Stimulated activated CD4-positive, alpha-beta T cell treated with anti-CD3 and anti-CD28 coated beads, Interleukin-15, amount 100 ng/mL, for 48 hours (primary cell): Measurements from ENCODE around the gene SEC63.
"Not testable (repeated sequence)": the region's sequence is repeated elsewhere in the genome, so short reads cannot be mapped to it uniquely, and the experiment has no call there.

ENCODE experiments used
- DNase-seq, 2 donors: peaks; one replicate each; pipeline ENCODE4 v3.0.0-alpha.2; 2020; ENCODE audit warnings: low read depth in 2 of 2

The SEC63 gene

DNA sequence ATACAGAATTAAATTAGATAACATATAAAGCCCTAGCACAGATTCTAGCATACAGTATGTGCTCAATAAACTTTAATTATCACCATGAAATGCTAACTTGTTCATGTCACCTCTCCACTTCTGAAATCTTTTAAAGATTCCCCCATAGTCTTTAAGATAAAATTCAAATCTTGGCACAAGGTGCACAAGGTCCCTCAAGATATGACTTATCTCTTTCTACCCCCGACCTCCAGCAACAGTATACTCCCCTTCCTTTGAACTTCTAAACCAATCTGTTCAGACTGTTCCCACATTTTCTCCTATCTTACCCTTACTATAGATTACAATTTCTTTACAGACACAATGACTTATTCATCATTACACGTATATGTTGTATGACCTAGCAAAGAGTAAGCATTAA is 29.0 kb downstream of the SEC63 start:
- DNase-seq: no peak

DNA sequence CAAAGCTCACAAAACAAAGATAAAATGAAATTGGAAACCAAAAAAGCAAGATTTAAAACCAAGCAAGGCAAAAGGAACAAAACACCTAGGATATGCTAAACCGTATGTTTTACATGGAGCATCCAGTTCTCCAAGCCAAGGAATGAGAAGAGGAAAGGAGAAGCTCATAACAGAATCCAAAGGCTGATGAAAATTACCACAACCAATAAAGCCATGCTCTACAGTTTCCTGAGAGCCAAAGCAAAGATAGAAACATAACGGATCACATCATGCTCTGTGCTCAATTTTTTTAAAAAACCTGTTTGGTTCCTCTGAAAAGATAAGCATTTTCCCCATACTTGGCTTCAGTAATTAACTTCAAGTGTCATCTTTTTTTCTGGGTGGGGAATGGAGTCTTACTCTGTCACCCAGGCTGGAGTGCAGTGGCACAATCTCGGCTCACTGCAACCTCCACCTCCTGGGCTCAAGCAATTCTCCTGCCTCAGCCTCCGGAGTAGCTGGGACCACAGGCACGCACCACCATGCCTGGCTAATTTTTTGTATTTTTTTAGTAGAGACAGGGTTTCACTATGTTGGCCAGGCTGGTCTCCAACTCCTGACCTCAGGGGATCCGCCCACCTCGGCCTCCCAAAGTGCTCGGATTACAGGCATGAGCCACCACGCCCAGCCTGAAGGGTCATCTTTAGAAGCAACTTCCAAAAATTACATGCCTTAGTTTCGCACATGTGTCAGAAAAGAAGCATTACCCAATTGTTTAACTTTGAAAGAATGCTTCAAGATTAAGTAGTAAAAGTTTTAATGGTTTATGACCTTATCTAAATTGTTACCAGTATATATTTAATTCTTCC is 31.1 kb downstream of the SEC63 start:
- DNase-seq: not testable (repeated sequence)

DNA sequence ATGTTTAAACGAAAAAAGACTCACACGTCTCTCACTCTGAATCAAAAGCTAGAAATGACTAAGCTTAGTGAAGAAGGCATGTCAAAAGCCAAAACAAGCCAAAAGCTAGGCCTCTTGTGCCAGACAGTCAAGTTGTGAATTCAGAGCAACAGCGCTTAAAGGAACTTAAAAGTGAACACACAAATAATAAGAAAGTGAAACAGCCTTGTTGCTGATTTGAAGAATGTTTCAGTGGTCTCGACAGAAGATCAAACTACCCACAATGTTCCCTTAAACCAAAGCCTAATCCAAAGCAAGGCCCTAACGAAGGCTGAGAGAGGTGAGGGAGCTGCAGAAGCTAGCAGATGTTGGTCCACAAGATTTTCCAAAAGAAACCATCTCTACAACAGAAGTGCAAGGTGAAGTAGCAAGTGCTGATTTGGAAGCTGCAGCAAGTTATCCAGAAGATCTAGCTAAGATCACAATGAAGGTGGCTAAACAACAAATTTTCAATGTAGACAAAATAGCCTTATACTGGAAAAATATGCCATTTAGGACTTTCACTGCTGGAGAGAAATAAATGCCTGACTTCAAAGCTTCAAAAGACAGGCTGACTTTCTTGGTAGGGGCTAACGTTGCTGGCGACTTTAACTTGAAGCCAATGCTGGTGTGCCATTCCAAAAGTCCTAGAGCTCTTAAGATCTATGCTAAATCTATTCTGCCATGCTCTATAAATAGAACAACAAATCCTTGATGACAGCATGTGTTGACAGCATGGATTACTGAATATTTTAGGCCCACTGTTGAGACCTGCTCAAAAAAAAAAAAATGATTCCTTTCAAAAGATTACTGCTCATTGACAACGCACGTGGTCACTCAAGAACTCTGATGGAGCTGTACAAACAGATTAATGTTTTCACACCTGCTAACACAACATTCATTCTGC is 40.3 kb downstream of the SEC63 start:
- DNase-seq: no peak

DNA sequence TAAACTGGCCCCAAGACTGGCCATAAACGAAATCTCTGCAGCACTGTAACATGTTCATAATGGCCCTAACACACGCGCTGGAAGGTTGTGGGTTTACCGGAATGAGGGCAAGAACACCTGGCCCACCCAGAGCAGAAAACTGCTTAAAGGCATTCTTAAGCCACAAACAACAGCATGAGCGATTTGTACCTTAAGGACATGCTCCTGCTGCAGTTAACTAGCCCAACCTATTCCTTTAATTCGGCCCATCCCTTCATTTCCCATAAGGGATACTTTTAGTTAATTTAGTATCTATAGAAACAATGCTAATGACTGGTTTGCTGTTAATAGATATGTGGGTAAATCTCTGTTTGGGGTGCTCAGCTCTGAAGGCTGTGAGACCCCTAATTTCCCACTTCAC is 41.0 kb downstream of the SEC63 start:
- not testable (repeated sequence) for DNase-seq

DNA sequence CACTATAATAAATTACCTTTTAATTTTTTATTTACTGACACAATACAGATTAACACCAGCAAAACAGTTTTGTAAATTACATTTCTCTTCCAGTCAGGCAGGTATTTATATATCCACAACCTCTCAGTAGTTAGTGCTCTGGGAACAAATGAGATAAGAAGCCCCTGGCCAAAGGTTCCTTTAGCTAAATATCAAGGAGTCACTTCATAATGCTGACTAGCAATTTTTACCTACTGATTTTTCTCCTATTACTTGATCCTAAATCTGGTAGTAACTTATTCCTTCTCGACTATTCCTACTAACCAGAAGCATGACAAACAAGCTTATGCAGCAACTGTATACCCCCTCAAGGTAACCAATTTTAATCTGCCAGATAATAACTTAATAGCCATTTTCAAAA is 46.3 kb downstream of the SEC63 start:
- no peak for DNase-seq

DNA sequence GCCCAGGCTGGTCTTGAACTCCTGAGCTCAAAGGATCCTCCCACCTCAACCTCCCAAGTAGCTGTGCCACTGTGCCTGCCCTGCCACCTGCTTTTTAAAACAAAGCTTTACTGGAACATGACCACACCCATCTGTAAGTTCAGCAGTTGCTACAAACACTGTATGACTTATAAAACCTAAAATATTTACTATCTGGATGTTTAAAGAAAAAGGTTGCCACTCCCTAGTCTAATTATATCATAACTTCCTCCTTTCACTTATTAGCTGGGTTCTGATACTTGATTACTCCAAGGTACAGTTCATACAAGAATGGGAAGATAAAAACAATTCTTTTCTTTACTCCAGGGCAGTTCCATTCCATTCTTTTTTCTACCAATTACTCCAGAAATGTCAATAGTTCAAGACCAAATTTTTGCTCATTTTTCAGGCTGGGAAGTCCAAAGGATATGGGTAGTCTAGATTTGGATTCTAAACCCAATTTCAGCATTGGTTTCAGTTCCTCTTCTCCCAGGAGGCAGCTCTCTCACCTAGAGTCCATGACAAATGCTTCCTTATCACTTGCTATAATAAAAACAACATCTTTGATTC is 63.1 kb downstream of the SEC63 start:
- no peak for DNase-seq

DNA sequence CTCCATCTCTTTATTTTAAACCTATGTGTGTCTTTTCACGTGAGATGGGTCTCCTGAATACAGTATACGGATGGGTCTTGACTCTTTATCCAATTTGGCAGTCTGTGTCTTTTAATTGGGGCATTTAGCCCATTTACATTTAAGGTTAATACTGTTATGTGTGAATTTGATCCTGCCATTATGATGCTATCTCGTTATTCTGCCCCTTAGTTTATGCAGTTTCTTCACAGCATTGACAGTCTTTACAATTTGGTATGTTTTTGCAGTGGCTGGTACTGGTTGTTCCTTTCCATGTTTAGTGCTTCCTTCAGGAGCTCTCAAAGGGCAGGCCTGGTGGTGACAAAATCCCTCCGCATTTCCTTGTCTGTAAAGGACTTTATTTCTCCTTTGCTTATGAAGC is 67.6 kb downstream of the SEC63 start:
- not testable (repeated sequence) for DNase-seq

DNA sequence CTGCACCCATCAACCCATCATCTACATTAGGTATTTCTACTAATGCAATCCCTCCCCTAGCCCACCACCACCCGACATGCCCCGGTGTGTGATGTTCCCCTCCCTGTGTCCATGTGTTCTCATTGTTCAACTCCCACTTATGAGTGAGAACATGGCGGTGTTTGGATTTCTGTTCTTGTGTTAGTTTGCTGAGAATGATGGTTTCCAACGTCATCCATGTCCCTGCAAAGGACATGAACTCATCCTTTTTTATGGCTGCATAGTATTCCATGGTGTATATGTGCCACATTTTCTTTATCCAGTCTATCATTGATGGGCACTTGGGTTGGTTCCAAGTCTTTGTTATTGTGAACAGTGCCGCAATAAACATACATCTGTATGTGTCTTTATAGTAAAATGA is 72.1 kb downstream of the SEC63 start:
- DNase-seq: not testable (repeated sequence)

DNA sequence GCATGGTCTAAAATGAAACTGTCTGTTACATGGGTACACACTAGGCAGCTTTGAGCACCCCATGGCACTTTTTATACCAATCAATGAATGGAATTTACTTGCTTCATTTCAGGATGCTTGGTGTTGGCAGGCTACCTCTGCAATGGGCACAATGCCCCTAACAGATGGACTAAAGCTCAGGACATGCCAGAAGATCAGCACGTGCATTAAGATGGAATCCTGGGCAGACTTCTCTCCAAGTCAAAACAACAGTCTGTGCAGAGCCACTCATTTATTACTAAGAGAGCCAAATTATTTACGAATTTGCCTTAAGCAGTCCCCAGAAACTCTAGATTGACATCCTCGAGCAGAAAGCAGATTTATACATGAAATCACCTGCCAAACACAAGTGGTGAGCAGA is 78.1 kb downstream of the SEC63 start:
- no peak for DNase-seq

DNA sequence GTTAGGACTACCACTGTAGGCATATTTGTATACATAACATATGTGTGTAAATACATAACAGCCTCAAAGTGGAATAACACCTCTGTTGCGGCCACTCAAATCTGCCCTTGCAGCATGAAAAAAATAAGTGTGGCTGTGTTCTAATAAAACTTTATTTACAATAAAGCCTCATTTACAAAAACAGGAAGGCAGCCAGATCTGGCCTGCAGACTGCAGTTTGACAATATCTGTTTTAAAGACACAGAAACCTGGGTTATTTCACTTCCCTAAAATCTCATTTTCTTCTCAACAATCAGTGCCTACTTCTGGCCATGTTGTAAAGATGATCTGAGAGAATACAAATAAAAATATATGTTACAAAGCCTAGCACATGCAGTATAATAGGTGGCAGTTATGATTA is 80.0 kb downstream of the SEC63 start:
- DNase-seq: no peak

DNA sequence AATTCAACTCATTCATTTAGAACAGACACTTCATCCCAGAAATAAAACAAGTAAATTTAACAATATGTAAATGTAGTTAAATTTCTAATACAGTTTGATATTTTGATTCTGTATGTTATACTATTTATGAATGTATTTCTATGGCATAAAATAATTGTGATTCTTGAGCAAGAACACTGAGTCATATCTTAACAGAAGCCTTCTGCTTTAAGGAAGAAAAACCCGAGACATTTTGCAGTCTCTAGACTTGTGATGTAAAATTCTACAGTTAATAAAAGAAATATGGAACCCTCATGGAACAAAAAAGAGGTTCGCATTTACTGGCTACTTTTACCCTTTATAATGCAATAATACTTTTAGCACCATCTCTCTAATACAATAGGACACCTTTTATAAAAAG is 86.0 kb downstream of the SEC63 start:
- no peak for DNase-seq

DNA sequence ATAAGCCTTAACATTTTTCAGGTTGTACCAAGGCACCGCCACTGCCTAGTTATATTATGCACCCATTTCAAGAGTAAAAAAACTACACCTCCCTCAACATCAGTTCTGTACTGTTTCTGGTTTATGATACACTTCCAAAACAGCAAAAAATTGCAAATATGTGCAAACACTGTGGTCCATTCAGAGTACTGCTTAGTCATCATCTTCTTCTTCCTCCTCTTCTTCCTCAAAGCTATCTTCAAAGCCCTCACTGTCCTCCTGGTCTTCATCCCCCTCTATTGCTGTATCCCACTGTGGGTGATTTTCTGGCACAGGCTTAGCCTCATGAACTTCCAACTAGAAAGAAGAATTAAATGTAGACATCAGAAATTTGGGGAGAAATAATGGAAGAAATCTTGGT is 86.5 kb downstream of the SEC63 start:
- DNase-seq: not testable (repeated sequence)

DNA sequence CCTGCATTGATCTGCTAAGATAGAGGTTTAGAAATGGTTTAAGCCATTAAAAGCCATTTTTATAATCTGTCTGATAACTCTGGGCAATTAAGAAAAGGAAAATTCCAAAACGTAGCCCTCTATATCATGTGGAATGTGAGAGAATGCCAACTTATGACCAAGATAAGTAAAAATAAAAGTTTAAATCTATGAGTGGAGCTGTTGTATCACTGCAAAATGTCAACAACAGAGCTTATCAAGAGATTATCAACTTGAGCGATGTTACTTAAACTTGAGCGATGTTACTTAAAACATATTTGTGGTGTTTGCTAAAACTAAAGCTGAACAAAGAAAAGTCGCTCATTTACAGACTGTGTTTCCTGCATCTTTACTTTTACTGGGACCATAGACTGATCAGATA is 87.0 kb downstream of the SEC63 start:
- no peak for DNase-seq

DNA sequence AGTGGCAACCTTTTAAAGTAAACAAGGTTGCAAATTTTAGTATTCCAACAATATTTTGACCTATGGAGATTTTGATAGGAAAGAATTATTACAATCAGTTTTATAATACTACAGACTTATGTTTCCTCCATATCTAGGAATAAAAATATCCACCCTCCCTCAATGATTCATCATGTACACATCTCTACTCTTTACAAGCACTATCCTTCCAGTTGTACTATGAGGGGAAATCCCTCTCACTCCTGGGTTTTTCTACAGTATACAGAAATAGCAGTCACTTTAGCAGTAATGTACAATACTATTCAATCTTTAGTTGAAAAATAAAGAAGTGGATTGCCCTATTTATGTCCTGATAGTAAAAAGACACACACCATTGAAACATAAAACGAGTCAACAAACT is 87.6 kb downstream of the SEC63 start:
- DNase-seq: no peak

DNA sequence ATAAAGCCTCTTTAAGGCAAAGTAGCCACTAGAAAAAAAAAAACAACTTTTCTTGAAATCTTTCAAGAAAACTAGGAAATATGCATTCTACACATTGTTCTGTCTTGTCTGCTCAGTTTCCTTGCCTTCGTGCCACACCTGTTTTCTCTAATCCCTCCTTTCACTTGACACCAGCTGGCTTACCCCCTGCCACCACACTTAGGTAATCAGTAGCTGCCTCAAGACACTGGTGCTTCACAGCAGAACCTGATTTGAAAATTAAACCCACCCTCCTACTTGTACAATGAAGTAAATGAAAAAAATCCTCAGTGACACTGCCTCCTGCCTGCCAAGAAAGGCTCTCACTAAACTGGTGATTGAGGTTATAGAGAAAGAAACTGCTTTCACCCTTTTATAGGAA is 88.1 kb downstream of the SEC63 start:
- no peak for DNase-seq

DNA sequence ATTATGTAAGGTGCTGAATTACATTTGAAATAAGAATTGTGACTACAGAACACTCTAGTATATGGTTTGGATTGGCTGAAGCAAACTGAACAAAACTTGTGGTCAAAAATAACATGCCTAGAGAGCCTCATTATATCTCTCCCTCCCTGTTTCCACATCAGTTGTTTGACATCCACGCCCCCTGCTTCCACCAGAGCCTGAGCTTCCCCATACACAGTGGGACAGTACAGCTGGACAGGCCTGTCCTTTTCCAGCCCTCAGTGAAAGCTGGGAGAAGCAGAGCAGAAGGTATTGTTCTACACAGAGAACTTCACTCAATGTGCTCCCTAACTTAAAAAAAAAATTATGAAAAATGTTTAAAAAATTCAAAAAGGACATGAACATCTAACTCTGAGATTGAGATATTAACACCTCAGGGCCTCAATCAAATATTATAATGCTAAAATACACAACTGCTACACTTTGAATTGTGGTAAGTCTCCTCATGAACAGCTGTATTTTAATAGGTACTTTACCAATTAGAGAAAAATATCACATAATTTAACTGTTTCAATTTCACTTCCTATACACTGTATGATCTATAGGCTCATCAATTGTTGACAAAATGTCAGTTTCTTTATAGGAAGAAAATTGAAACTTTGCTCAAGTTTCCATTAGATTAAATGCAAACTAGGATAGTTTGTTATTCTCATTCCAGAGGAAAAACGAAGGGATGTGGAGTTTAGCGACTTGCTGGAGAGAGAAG is 89.0 kb downstream of the SEC63 start:
- DNase-seq: no peak

DNA sequence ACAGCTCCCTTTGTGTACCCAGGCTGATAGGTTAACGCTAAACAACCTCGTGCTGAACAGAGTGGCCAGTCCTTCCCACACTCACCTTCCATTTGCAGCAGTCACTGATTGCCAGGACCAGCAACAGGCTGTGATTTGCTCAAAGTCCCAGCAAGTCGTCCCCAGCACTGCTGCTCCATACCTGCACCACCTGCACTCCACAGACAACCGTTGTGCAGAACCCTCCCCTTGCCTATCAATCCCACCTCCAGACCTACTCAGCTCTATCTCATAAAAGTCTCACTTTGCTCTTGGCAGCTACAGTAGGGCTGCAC is 90.7 kb downstream of the SEC63 start:
- no peak for DNase-seq

DNA sequence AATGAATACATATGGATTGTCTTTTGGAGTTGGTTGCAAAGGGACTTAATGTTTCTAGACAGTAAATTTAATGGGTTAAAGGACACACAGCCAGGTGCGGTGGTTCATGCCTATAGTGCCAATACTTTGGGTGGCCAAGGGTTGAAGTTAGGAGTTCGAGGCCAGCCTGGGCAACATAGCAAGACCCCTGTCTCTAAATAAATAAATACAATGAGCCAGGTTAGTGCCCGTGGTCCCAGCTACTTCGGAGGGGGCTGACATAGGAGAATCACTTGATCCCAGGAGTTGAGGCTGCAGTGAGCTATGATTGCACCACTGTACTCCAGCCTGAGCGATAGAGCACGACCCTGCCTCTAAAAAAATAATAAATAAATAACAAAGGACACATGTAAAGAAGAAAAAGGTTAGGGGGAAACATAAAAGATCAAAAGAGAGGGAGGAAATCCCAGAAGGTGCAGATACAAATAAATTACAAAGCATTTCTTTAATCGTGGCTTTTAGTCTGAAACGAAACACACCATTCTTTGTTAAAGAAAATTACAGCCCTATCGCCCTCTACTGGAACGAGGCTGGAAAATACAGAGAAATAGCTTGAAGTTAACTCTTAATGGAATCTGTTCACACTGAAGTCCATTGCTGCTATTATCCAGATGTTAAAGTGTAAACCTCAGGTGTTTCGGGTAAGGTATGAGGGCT is 91.3 kb downstream of the SEC63 start:
- no peak for DNase-seq

DNA sequence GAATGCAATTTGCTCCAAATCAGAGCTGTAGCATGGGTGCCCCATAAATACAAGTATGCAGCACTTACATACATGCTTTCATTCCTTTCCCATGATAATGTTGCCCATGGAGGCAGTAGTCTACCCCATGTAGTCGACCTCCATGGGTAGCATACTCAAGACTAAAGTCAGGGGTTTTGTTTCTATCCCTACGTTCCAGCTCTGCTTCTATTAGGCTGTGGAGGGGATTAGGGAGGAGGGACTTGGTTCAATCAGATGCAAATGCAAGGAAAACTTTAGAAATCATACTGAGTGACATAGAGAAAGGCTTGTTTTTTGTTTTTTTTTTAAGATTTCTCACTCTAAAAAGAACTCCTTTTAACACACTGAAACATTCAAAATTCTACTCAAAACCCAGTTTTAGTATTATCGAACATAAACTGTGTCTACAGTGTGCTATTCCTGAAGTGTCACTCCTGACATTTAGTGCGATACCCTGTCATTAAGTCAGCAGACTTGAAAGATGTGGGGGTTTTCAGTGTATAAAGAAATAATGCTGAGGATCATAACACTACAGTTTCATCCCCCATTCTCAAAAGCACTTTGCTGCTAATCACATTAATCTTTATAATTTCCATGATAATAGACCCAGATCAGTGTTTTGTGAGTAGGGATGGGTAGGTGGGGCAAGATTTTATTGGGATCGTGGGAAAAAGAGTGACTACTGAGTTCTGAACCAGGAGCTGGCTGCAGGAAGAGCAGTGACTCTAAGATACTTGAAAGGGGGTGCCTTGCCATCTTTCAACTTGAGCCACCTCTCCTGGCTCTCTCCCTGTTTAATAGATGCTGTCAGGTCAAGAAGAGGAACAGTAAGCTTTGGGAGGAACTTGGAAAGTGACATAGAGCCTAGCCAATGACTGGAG is 93.5 kb downstream of the SEC63 start:
- no peak for DNase-seq

DNA sequence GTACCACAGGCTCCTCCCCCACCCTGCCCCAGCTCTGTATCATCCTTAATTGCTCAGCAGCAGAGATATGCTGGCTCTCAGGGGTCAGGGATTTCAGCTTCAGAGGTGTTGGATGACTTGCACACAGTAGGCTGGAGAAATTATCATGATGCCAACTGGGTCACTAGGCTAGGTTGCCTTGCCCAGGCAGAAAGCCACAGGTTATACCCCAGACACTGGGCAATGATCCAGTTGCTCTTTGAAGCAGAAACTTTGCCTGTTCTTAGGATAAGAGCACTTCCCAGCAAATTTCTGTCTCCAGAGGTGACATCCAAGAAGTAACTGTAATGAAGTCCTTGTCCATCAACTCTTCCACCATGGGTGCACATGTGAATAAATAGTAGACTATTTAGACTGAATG is 95.6 kb downstream of the SEC63 start:
- DNase-seq: no peak
